HG02571 (cell line): ENCODE results near the gene SF1.

Experiments used
- ATAC-seq: cut with Tn5 transposase; IDR thresholded peaks from one replicate; pipeline ENCODE4 v1.9.1; 2021; ENCODE audit warnings: mild to moderate bottlenecking, moderate library complexity; ENCODE audit not compliant: unreplicated experiment

The SF1 gene

DNA sequence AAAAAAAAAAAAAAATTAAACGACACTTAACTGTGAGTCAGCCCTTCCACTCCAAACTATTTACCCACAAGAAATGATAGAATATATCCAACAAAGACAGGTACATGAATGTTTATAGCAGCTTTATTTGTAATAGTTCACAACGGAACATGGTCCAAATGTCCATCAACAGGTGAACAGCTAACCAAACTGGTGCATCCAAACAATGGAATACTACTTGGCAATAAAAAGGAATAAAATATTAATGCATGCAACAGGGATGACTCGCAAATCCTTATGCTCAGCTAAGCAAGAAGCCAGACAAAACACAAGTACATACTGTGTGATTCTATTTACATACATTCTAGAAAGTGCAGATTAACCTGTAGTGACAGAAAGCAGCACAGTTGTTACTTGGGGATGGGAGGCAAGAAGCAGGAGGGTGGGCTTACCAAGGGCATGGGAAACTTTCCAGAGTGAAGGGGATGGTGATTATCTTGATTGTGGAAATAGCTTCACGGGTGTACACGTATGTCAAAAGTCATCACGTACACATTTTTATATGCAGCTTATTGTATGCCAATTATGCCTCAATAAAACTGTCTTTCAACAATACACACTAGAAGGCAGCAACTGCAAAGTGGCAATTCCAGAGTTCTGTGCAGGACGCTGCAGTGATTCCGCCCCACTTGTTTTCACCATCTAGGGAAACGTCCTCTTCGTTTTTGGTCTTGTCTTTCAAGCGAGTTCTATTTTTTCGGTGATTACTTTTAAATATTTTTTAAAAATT is 6.7 kb upstream of the SF1 start:
- ATAC-seq = no peak

DNA sequence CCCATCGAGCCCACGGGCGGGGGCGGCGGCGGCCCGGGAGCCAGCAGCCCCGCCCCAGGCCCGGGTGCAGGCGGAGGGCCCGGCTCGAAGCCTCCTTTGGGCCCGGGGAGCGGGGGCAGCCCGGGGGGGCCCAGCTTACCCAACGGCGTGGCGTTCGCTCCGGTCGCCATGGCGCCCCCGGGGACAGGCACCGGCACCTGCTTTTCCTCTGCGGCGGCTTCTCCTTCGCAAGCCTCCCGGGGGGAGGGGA is 194 bp downstream of the SF1 start:
- ATAC-seq = peak; percentile 13

DNA sequence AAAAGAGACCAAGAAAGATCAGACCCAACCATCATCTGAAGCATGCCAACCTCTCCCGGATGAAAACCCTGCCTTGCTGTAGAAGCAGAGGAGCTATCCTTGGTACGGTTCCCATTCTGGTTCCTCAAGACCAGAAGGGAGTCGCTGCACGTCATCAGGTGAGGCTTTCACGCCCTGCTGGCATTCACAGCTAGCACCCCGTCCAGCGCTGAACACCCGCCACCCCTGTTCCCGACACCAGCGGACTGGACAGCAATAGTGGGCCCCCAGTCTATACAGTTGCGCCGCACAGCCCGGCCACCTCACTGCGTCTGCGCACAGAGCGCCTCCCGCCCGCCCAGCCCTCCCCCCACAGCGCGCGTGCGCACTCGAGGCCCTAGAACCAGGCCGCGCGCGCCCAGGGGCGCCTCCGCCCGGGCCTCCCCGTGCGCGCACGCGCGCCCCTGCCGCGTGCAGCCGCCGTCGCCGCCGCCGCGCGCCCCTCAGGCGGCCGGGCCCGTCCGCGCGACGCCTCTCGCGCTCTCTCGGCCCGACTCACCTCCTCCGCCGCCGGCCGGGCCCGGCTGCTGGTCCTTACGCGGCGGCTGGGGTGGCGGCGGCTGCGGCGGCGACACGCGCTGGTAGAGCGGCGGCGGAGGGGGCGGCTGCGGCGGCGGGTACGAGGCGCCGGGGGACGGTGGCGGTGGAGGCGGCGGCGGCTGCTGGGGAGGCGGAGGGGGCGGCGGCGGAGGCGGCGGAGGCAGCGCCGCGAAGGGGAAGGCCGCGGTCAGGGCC is 706 bp downstream of the SF1 start:
- ATAC-seq = no peak

DNA sequence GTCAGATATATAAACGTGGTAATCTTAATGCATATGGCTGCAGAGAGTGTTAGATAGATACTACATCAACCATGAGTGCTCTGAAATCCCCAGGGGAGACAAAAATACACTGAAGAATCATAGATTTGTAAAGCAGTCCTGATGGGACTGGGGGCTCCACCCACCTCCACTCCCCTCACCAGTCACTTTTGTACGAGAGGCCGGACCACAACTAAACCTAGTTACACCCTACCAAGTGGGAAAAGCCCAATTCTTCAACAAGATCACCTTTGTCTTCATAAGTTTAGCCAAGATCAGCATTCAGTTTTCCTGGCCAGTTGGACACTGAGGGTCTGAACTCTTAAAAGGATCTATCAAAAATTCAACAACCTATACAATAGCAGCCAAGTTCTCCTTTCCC is 1.5 kb downstream of the SF1 start:
- ATAC-seq = no peak

DNA sequence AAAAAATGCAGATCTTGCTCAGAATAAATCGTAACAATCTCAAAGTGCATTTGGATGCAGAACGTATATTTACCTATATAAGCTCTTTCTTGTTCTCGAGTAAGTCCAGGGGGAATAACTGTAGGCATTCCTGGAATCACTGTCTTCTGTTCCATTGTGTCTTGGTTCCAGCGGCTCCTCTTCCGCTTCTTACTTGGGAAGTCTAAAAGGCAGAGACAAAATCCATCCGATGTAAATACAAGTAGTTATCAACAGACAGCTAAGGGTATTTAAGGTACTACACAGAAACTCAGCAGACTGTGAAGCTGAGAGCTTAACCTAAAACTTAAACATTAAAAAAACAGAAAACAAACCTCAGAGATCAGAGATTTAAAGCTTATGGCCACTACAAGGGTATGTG is 1.9 kb downstream of the SF1 start:
- no peak for ATAC-seq

DNA sequence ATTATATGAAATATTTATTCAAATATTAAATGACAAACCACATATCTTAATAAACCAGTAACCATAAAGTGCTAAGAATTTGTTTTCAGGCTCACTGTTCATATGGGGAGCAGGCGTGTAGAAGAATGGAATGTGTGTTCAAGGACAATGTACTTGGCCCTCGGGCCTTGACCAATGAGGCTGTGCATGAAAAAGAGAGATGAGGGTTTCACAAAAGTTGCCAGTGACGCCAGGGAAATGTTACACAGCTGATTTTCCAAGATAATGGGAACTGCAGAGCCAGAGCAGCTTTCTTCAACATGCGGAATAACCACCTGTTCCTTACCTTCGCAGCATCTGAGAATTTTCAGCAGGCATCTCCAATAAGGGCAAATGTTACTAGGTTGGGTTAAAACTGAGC is 4.2 kb downstream of the SF1 start:
- ATAC-seq = no peak

DNA sequence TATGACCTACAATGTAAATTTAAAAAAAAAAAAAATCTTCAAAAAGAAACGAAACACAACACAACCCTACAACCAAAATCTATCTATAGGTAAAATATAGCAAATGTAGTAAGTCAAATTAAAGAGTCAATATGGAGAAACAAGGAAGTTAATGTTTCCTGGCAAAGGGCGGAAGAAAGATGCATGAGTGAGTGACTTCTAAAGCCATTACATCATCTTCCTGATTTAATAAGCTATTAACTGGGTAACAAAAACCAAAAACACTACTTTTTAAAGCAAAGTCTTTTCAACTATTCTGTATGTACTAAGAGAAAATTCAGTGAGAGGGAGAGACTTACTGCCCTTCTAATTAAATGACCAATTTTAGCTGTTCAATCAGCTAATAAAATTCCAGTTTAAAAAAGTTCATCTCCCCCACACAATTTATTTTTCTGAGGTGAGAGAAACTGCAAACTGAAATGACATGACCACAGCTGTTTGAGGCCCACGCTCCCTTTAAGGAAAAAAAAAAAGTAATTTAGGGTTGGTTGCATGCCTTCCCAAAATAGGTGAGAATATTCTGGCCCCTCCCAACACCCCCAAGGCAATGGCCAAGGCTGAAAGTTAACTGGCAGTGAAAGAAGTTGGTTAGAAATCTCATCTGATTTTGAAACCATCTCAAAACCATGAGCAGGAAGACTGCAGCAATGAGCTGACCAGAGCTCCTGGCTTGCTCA is 5.9 kb downstream of the SF1 start:
- ATAC-seq = no peak

DNA sequence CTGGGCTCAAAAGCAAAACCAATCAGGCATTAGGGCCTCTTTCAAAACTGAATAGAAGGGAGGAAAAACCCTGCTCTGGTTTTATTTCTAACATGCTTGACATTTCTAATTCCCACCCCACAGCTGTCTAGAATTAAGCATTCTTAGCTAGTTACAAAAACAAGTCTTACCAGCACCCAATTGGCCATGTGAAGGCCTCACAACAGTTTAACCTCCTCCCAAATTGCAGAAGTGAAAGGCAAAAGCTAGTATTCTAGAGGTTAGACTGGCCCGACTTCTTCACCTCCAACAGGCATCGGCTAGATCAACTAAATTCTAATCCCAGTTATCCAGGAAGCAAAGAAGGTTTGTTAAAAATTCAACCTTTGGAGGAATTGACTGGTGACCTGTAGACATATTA is 6.5 kb downstream of the SF1 start:
- no peak for ATAC-seq

DNA sequence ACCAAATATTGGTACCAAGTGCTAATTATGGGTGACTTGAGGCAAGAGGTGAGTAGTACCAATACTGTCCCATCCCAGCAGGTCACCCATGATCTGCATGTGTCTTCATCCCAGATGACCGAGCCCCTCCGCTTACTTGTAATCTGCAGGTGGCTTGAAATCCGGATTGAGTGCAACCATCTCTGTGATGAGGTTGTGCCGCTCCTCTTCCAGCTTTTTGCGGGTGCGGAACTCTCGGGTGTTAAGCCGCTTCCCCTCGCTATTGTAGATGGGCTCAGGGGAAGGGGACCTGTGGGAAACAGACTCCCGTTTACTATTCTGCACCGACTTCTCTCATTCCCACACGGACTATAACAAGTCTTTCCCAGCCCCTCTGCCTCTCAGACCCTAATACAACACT is 8.2 kb downstream of the SF1 start:
- no peak for ATAC-seq

DNA sequence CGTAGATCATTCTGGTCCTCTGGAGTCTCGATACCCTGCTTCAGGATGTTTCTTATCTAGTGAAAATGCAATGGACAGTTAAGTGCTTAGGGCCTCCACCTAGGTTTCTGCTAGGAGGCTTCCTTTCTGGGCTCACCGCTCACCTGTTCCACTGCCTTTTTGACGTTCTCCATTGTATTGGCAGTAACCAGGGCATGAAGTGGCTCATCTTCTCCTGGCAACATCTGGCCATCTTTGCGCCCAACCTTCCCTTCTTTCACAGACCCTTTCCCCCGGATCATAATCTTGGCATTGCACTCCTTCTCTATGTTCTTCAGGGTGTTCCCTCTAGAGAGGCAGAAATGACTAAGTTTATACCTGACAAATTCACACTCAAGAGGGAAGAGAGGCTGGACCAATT is 9.1 kb downstream of the SF1 start:
- ATAC-seq = no peak

DNA sequence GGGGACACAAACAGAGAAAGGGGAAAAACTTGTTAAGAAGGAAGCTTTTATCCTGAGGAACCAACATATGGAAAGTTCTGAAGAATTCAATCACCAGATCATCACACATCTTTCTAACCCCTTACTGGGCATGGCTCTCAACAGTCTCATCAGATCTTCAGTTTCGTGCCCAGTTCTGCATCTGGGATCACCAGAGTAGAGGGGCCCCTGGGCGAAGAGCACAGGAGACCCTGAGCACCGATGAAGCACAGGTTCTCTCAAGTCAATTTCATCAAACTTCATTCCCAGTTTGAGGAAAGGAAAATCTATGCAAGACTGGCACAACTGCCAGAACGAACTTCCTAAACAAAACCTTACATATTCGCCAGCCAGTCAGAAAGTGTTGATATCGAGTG is 10.0 kb downstream of the SF1 start:
- no peak for ATAC-seq

DNA sequence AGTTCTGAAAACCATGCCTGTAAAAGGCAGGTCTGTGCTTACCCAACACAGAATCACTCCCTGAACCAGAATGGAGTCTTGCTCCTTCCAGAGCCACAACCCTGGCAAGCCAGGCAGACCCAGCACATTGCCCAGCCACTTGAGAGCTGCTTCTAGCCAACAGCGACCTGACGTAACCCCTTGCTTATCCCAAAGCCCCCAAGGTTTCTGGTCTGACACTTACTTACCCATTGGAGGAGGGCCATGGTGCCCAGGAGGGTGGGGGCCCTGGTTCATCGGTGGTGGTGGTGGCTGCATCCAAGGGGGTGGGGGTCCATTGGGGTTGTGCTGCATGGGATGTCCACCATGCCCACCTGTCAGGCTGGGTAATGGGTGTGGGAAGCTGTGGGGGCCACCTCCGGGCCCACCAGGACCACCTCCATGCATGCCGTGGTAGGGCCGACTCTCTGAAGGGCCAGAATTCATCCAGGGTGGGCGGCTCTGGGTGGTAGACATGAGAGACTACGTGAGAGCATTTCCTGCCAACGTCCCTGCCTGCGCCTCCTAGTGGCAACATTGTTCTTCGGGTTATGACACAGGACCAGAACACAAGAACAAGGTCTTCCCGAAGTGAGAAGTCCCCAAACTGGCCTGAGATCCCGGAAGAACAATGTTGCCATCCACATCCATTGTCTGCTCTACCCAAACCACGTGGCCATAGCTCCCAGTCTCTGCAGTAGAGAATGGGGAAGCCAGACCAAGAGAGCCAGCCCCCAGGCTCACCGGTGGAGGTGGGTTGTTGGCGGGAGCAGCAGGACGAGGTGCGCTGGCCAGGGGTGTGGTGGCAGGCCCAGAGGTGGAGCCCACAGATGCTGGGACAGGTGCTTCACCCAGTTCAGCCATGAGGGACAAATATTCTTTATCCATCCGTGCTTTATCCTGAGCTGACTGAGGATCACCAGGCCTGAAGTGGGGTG is 10.7 kb downstream of the SF1 start:
- ATAC-seq = no peak

DNA sequence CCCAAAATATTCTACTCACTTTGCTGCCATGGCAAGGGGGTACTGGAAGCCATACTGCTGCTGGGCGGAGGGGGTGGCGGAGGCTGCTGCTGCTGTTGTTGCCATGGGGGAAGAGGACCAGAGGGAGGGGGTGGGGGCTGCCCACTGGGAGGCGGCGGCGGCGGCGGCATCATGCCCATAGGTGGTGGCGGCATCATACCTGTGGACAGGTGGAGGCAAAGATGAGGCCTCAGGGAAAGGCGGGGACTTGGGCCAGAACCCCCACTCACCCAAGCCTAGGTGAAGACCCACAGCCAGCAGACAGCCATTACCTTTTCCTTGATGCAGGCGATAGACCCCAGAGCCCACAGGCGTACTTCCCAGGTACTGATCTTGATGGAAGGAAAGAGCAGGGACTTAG is 11.5 kb downstream of the SF1 start:
- ATAC-seq = no peak

DNA sequence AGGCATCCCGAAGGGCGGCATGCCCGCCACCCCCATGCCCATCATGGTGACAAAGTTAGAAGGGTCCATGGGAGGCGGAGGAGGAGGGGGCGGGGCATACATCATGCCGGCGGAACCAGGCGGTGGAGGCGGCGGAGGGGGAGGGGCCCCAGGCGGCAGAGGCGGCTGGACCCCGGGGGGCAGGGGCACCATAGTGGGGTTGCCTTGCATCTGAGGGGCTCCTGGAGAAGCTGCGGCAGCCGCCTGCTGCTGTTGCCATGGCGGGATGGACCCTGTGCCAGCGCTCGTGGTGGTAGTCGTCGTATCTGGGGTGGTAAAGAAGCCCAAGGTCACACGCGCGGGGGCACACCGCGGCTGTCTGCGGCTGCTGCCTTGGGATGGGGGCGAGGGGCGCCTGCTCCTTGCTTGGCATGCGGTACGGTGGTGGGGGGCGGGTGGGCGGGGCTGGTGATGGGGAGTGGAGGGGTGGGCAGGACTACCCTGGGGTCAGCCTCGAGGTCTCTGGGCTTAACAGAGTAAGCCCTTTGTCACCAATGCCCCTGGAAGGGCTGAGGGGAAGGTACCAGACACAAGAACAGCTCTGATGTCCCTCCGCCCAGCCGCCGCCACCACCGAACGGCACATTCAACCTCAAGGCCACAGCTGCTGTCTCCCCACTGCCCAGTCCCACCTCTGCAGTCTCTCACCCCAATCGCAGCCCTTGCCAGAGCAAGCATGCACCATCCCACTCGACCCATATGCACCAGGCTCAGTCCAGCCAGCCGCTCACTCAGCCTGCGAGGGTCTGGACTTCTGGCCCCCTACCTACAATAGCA is 12.3 kb downstream of the SF1 start:
- ATAC-seq = no peak

DNA sequence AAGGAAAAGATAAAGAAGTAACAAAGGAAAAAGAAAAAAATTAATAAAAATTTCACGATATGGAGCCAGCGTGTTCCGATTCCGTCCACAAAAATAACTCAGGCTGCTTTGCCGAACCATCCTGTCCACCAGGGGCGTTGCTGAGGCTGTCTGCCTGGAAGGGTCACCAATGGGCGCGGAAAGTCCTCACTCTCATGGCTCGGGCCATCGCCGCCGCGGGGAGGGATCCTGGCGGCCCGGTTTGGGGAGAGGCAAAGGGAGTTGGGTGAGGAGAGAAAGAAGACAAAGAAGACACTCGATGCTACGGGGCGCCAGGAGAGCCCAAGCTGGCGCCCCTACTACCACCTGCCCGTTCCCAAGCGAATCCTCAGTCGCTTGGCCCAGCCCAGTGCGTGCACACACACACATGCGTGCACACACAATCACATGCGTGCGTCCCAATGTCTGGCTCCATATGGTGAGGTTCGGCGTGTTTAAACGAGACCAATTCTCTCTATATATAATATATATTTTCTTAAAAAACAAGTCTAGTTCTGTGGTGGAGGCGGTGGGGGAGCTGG is 13.0 kb downstream of the SF1 start:
- no peak for ATAC-seq

DNA sequence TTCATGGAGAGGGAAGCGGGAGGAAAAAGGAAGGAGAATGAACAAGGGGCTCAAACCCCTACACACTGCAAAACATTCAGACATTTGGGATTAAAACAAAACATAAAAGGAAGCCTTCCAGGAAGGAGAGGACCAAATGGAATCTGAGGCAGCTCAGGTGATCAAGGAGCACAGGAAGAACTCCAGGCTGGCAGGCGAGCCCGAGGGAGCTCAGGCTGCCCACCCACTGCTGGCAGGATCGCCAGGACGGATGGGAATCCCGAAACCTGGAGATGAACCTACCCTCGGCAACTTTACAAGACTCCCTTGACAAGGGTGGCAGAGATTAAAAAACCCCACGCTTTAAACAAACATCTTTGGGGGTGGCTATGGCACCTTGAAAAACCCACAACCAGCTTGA is 13.6 kb downstream of the SF1 start:
- ATAC-seq = no peak

DNA sequence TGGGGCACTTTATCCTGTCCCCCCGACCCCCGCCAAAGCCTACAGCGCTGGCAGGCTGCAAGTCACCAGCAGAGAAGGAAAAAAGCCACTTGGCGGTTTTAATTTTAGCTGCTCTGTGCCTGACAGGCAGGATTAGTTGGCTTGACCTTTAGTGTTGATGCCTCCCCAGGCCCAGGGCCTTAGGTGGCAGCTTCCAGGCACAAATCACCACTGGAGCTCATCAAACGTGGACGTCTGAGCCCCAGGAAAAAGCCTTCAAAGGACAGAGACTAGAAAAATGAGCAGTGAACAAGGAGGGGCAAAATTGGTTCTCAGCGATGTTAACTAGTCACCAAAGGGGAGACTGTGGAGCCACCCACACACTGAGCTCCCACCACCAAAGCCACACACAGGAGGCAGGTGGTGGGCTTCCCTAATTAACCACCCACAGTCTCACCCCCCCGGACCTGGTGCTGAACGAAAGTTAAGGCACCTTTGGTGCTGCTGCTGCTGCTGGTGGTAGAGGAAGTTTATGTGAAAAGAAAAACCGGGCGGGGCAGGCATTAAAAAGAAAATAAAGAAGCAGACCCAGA is 14.2 kb downstream of the SF1 start:
- no peak for ATAC-seq

DNA sequence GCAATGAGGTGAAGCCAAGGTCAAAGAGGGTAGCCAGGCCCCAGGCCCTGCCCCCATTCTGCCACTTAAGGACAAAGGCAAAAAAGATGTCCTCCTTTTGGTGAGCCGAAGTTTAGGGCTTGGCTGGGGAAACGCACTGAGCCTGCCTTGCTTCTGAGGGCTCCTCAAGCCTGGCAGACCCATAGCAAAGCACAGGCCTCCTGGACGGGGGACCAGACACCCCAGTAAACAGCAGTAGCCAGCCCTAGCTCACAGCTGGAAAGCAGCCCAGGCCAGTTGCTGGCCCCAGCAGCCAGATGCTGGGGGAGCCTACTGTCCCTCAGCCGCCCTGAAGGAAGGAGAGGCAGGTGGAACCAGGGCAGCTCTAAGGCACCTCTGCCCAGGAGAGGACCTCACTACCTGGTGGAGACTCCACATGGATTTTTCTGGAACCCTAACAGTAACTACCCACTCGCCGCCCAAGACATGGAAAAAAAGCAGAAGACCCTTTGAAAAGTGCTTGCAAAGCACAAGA is 14.8 kb downstream of the SF1 start:
- ATAC-seq = no peak
